K562 (cell line): ENCODE data around the gene ACTRT2. TPM values are rescaled to one million over a fixed set of nuclear protein-coding genes. Genes with fewer than 3 reads are reported as not detected.

ENCODE experiments used
- ATAC-seq: fragments of 200-7000 bp; cut with Tn5 transposase; 3 replicates; pipeline ENCODE4 v1.9.1; 2020; ENCODE audit warnings: moderate library complexity
- BruUV-seq: library from RNA; stranded (reverse); fragments of 400-500 nt; replicated peaks from 2 replicates; lab custom pipeline; 2021; lab: Mats Ljungman, UMichigan
- CTCF ChIA-PET: fragments of 300-600 bp; formaldehyde crosslinking; extraction: SDS; loops from one replicate; lab custom pipeline; 2021; ENCODE audit warnings: low intra/inter-chr PET ratio; lab: Yijun Ruan, JAX
- POLR2A ChIA-PET: fragments of 300-600, 350-650 bp; sonication (Branson Sonifier 250); formaldehyde crosslinking; extraction: SDS; loops from one replicate; lab custom pipeline; 2021; ENCODE audit warnings: antibody characterized with exemption, inconsistent platforms; lab: Yijun Ruan, JAX
- DNase-seq, 4 experiments: peaks; one replicate each; pipeline versions ENCODE4 v3.0.0 to v3.0.0-alpha.2; 2011 to 2018; ENCODE audit warnings: low spot score in 3 of 4, mixed read lengths in 3 of 4; ENCODE audit errors: extremely low read depth in 1 of 4
- FAIRE-seq: peaks from 2 replicates; lab custom pipeline; 2011; peaks lifted over from hg19 to GRCh38; lab: Jason Lieb, UNC
- H2AFZ ChIP-seq: 2 replicates; pipeline ENCODE4 v1.6.0; 2011; ENCODE audit warnings: low read depth, low read length, control low read depth, inconsistent platforms
- H3K27ac ChIP-seq: fragments of 200-600 bp; 3 replicates; pipeline ENCODE4 v1.8.0; 2011; ENCODE audit warnings: low read depth, mild to moderate bottlenecking, control low read depth, inconsistent platforms, low read length, moderate library complexity, mixed read lengths; ENCODE audit errors: extremely low read depth
- H3K27me3 ChIP-seq, 2 experiments: fragments of 300-600 bp in 1 of 2; 2 replicates in 1 of 2; 3 replicates in 1 of 2; pipeline versions ENCODE4 v1.6.0 to v1.8.0; 2011; ENCODE audit warnings: inconsistent platforms in 2 of 2, low read length in 2 of 2, mild to moderate bottlenecking in 1 of 2, mixed read lengths in 1 of 2, moderate library complexity in 1 of 2; ENCODE audit not compliant: control insufficient read depth in 2 of 2, insufficient read depth in 2 of 2
- H3K36me3 ChIP-seq: fragments of 300-600 bp; 3 replicates; pipeline ENCODE4 v1.8.0; 2011; ENCODE audit warnings: mild to moderate bottlenecking, low read length, inconsistent platforms; ENCODE audit not compliant: control insufficient read depth, insufficient read depth
- H3K4me1 ChIP-seq, 2 experiments: fragments of 200-600 bp in 1 of 2; replicated peaks in 1 of 2; 2 replicates in 1 of 2; 3 replicates in 1 of 2; pipeline versions ENCODE4 v1.5.1 to v1.8.0; 2011; ENCODE audit warnings: inconsistent platforms in 2 of 2, low read length in 2 of 2, mild to moderate bottlenecking in 1 of 2, mixed read lengths in 1 of 2, moderate library complexity in 1 of 2; ENCODE audit not compliant: control insufficient read depth in 2 of 2, insufficient read depth in 2 of 2
- H3K4me2 ChIP-seq: 2 replicates; pipeline ENCODE4 v1.6.1; 2011; ENCODE audit warnings: low read length, control low read depth, inconsistent platforms, mixed read lengths; ENCODE audit not compliant: insufficient read depth
- H3K4me3 ChIP-seq: fragments of 200-600 bp; sonication (generic), shearing (Covaris generic); 2 replicates; pipeline ENCODE4 v1.5.1; 2016; ENCODE audit warnings: control low read depth, inconsistent platforms
- H3K79me2 ChIP-seq: fragments of 200-600 bp; 3 replicates; pipeline ENCODE4 v1.8.0; 2011; ENCODE audit warnings: low read length, inconsistent platforms; ENCODE audit not compliant: control insufficient read depth, insufficient read depth
- H3K9ac ChIP-seq, 2 experiments: 2 replicates each; pipeline versions ENCODE4 v1.6.0 to v1.6.1; 2011; ENCODE audit warnings: low read depth in 2 of 2, low read length in 2 of 2, control low read depth in 1 of 2, inconsistent platforms in 1 of 2, mild to moderate bottlenecking in 1 of 2, mixed read lengths in 1 of 2; ENCODE audit not compliant: insufficient read depth in 1 of 2
- H3K9me1 ChIP-seq: one replicate; pipeline ENCODE4 v1.6.0; 2011; ENCODE audit warnings: inconsistent platforms, mild to moderate bottlenecking, low read length, moderate library complexity; ENCODE audit not compliant: control insufficient read depth, insufficient read depth
- H3K9me3 ChIP-seq: replicated peaks from 2 replicates; pipeline ENCODE4 v1.5.1; 2011; ENCODE audit warnings: low read depth, low read length, inconsistent platforms; ENCODE audit not compliant: control insufficient read depth, insufficient read depth
- H4K20me1 ChIP-seq: replicated peaks from 2 replicates; pipeline ENCODE4 v1.6.1; 2011; ENCODE audit warnings: low read length, inconsistent platforms, mixed read lengths; ENCODE audit not compliant: control insufficient read depth, insufficient read depth
- CBFA2T3 ChIP-seq: fragments of 450-650 bp; IDR thresholded peaks from 2 replicates; pipeline ENCODE4 v1.6.1; 2017
- CSDE1 ChIP-seq, 2 experiments: fragments of 450-650 bp; IDR thresholded peaks; 2 replicates each; pipeline ENCODE4 v1.6.1; 2016; ENCODE audit warnings: mild to moderate bottlenecking in 1 of 2
- HDAC3 ChIP-seq: fragments of 450-650 bp; IDR thresholded peaks from 2 replicates; pipeline ENCODE4 v1.6.1; 2018; ENCODE audit warnings: borderline replicate concordance, mild to moderate bottlenecking, moderate library complexity; ENCODE audit not compliant: partially characterized antibody
- RB1 ChIP-seq: fragments of 450-650 bp; IDR thresholded peaks from 2 replicates; pipeline ENCODE4 v1.6.1; 2017; ENCODE audit warnings: low read depth, mild to moderate bottlenecking
- RBFOX2 ChIP-seq: fragments of 200-400 bp; formaldehyde crosslinking; IDR thresholded peaks from 2 replicates; pipeline ENCODE4 v1.6.1; 2017; ENCODE audit warnings: low read depth, mild to moderate bottlenecking, low read length, moderate library complexity
- RREB1 ChIP-seq: fragments of 250-450 bp; sonication (Bioruptor Pico); IDR thresholded peaks from 2 replicates; pipeline ENCODE4 v1.4.0; 2020
- ZNF197 ChIP-seq: fragments of 200-800 bp; sonication (Bioruptor generic); IDR thresholded peaks from 2 replicates; pipeline ENCODE4 v1.6.1; 2016; ENCODE audit warnings: low read depth, missing genetic modification characterization, missing compliant biosample characterization
- ZNF766 ChIP-seq: fragments of 200-800 bp; sonication (Bioruptor generic); conservative IDR thresholded peaks from 2 replicates; pipeline ENCODE4 v1.6.1; 2016; ENCODE audit warnings: missing genetic modification characterization, missing compliant biosample characterization
- WGBS: fragments of 100-300 bp; shearing (Covaris generic); methylation state at CpG from one replicate; pipeline ENCODE4 v1.1.6; 2016; ENCODE audit warnings: low coverage, mixed read lengths; ENCODE audit not compliant: insufficient coverage; ENCODE audit errors: missing lambda C conversion rate; 5-methylcytosine and 5-hydroxymethylcytosine counted together
- in situ Hi-C: fragments of 300-500 bp; cut with MboI; formaldehyde crosslinking; loops from 4 replicates; pipeline ENCODE4 v1.15.0; 2018; ENCODE audit warnings: inconsistent platforms, mixed read lengths
- intact Hi-C: fragments of 100-400 bp; cut with micrococcal nuclease; formaldehyde crosslinking; loops from 2 replicates; pipeline ENCODE4 v1.14.2; 2022
- polyA plus RNA-seq, 8 experiments: library from polyadenylated mRNA; depleted of rRNA in 4 of 8; stranded (reverse) in 5 of 8; unstranded in 3 of 8; fragments of >200 nt; fragmentation: Nextera tagmentation in 2 of 8; fragmentation: Illumina TruSeq in 1 of 8; extraction: Ambion mirVana in 2 of 8; extraction: Trizol in 1 of 8; gene quantifications; 2 replicates each; pipeline versions ENCODE4 v1.2.1 to v1.2.3, GENCODE V29; 2011 to 2014; ENCODE audit warnings: inconsistent platforms in 1 of 8, missing spikeins in 1 of 8
- total RNA-seq, 7 experiments: library from RNA; depleted of rRNA in 6 of 7; stranded (reverse); fragments of >200 nt in 6 of 7; fragmentation: Illumina TruSeq in 2 of 7; extraction: Trizol in 2 of 7; gene quantifications; 2 replicates each; pipeline versions ENCODE4 v1.2.1 to v1.2.3, GENCODE V29; 2011 to 2021; ENCODE audit warnings: low replicate concordance in 1 of 7

ACTRT2 gene
- total and polyA plus RNA-seq, 9 of the 15 experiments (the other 6 are each of a cell fraction or from before 2014, with no cell fraction given), result not detected

- ATAC-seq (no peak), DNase-seq (no peak), FAIRE-seq (no peak)
- no peak overlapping the region for H3K9ac ChIP-seq
- WGBS, result 4% methylated on average over 5 of the region's 5 CpGs
- no peaks in the 10 kb centered on the region for H3K79me2 ChIP-seq
- BruUV-seq, result no TSS peak
- no peak overlapping the region for H2AFZ ChIP-seq
- H3K4me3 ChIP-seq, result no peak overlapping the region
- in situ Hi-C loops (no loop called here), intact Hi-C loops (no loop called here)
- H4K20me1 ChIP-seq, result no peaks in the 10 kb centered on the region
- no peaks in the 10 kb centered on the region for H3K9me1 ChIP-seq
- ChIA-PET CTCF (no interaction called here), POLR2A (interaction anchor here (0.6 kb wide), 1 partner anchor 58 kb away, joined by 3 read pairs; no protein-coding TSS in a partner anchor)
- no peak for TF ChIP-seq RBFOX2
- no peak for TF ChIP-seq CBFA2T3
- no peak for TF ChIP-seq CSDE1 (IDR thresholded peaks at IDR 0.05)
- TF ChIP-seq RREB1 (CRISPR knock-in tag), result no peak
- TF ChIP-seq HDAC3, result no peak
- TF ChIP-seq ZNF766 (CRISPR knock-in tag), result no peak
- TF ChIP-seq RB1, result no peak
- TF ChIP-seq ZNF197, result no peak
- no peaks in the 10 kb centered on the region for H3K9me3 ChIP-seq
- H3K27ac ChIP-seq, result no peak overlapping the region
- no peak overlapping the region for H3K4me2 ChIP-seq
- no peaks in the 10 kb centered on the region for H3K36me3 ChIP-seq
- no peaks in the 10 kb centered on the region for H3K4me1 ChIP-seq
- H3K27me3 ChIP-seq, result peaks cover 0 to 9% of the 10 kb centered on the region in 2 experiments; a peak in 1 of 5 replicates
These were observed 35.4 kb downstream of the ACTRT2 start for GRCh38 chr1:3056641-3057040.
